GM18526 (cell line): ENCODE results near the gene ITGAD.

Source experiments
- POLR2A ChIP-seq: IDR thresholded peaks from 3 replicates; pipeline ENCODE4 v1.6.1; 2011; ENCODE audit not compliant: insufficient read length; ENCODE audit errors: extremely low read depth

The ITGAD gene

GRCh38 chr16:31410082-31410481, 16.9 kb downstream of the ITGAD start:
- TF ChIP-seq POLR2A = no peak

DNA sequence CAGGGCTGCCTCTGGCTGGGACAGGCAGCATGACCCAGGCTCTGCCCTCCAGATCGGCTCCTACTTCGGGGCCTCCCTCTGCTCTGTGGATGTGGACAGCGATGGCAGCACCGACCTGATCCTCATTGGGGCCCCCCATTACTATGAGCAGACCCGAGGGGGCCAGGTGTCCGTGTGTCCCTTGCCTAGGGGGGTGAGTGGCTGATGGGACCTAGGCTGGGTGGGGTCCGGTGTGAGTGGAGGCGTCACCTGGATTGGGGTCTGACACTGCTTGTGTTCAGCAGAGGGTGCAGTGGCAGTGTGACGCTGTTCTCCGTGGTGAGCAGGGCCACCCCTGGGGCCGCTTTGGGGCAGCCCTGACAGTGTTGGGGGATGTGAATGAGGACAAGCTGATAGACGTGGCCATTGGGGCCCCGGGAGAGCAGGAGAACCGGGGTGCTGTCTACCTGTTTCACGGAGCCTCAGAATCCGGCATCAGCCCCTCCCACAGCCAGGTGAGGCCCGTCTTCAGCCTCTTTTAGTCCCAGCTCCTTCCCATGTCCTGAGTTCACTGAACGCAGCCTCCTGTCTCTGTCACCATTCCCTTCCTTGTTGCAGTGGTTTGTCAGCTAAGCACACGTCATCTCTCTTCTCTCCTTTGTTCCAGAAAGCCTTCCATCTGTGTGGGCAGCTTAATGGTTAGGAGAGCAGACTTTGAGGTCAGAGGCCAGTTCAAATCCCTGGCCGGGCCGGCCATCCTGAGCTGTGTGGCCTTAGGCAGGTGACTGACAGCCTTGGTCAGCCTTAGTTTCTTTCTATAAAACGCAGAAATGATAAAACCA, 18.1 kb downstream of the ITGAD start:
- no peak for TF ChIP-seq POLR2A

- TF ChIP-seq POLR2A = no peak
Observed at GRCh38 chr16:31412750-31413149, 19.6 kb downstream of the ITGAD start.

- TF ChIP-seq POLR2A = no peak
Observed at GRCh38 chr16:31413381-31413780, 20.2 kb downstream of the ITGAD start.

DNA sequence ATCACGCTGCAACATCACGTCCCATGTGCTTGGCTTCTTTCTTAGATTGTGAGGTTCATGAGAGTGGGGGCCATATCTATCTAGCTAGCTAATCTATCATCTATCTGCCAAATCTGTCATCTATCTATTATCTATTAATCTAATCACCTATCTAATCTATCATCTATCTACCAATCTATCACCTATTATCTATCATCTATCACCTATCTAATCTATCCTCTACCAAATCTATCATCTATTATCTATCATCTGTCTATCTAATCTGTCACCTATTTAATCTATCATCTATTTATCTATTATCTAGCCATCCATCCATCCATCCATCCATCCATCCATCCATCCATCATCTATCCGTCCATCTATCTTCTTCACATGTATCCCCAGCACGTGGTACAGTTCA, 20.8 kb downstream of the ITGAD start:
- TF ChIP-seq POLR2A = no peak

DNA sequence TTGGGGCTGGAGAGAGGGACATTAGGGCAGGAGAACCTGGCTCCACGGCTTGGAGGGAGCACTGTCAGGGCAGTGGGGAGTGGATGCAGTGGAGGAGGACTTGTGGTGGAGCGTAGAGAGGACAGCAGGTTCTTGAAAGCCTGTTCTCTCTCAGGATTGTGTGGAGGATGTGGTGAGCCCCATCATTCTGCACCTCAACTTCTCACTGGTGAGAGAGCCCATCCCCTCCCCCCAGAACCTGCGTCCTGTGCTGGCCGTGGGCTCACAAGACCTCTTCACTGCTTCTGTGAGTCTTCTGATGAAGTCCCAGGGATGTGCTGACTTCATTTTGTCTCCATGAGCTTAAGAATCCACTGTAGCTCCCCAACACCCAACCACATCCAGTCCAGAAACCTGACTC, 21.6 kb downstream of the ITGAD start:
- no peak for TF ChIP-seq POLR2A

DNA sequence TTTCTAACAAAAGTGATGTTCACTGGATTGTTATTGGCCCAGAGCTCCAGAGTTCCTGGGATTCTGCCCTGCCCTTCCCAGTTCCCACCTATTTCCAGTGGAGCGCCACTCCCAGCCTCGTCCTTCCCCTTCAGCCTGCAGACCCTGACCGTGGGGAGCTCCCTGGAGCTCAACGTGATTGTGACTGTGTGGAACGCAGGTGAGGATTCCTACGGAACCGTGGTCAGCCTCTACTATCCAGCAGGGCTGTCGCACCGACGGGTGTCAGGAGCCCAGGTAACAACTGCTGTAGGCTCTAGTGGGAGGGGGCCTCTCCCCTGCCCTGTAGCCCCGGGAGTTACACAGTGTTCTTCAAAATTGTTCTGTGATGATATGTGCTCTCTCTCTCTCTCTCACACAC, 23.2 kb downstream of the ITGAD start:
- TF ChIP-seq POLR2A = no peak

DNA sequence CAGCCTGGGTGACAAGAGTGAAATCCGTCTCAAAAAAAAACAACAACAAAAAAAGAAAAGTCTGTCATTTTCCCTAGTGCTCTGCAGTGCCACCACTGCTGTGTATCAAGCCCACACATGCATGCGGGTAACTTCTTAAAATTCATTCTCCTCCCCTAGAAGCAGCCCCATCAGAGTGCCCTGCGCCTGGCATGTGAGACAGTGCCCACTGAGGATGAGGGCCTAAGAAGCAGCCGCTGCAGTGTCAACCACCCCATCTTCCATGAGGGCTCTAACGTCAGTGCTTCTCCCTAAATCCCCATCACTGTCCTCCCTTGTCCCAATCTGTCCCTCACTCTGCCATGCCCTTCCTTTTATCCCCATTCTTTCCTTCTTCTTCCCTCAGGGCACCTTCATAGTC, 24.8 kb downstream of the ITGAD start:
- TF ChIP-seq POLR2A = no peak

GRCh38 chr16:31420037-31420436, 26.9 kb downstream of the ITGAD start:
- no peak for TF ChIP-seq POLR2A

GRCh38 chr16:31421587-31421986, 28.5 kb downstream of the ITGAD start:
- TF ChIP-seq POLR2A = no peak

- TF ChIP-seq POLR2A = no peak
Observed at GRCh38 chr16:31423241-31423640, 30.1 kb downstream of the ITGAD start.

- TF ChIP-seq POLR2A = no peak
Observed at GRCh38 chr16:31423801-31424200, 30.7 kb downstream of the ITGAD start.

DNA sequence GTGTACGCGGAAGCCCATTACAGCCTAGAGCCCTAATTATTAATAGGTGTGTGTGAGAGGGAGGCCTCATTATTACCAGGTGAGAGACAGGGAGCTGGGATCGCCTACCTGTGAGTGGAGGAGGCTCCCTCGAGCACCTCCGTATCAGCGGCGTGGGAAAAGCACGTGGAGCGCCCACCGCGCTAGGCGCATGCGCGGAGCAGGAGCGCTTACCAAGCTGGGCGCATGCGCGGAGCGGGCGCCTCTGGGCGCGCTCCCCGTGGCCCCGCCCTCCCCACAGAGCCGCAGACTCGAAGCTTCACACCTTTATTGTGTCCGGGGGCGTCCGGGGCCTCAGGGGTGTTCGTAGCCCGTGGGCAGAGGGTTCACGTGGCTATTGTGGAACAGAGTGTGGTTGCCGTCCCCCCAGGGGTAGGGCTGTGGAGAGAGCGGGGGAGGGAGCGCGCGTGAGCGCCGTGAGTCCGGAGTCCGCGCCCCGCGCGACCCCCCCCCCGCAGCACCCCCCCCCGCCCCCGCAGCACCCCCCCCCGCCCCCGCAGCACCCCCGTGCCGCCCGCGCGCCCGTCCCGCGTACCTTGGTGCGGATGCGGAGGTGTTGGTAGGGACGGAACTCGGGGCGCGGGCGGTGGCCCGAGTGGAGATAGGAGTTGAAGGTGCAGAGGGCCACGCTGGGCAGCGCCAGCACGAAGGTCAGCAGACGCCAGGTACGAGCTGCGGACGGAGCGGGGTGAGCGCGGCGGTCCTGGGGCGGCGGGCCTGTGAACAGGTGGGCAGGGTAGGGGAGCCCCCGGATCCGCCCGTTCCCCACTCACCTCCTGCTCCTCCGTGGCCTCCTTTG, 34.5 kb downstream of the ITGAD start:
- no peak for TF ChIP-seq POLR2A

GRCh38 chr16:31428279-31428597, 35.1 kb downstream of the ITGAD start, which contains the start of gene COX6A2:
Gene COX6A2, minus strand, starts transcription at chr16:31428360. Its CDS starts 35 bp downstream, at chr16:31428325.
- TF ChIP-seq POLR2A = no peak

- no peak for TF ChIP-seq POLR2A
Observed at GRCh38 chr16:31428638-31429247, 35.6 kb downstream of the ITGAD start.

DNA sequence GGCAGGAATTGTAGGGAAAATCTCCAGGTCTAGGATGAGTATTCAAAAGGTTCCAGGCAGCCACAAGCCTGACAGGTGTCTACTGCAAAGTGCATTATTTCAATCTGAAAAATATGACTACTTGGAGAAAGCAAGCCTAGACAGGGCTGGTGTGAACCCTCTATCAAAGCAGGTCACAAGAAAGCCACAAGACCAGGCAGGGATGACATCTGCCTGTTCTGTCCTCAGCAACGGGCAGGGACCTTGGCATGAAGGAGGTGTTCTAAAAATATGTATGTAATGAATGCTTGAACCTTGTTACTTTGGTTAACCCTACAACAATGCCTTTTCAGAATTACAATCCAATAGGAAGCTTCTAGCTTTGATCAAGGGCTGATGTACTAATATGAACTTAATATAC, 36.2 kb downstream of the ITGAD start:
- TF ChIP-seq POLR2A = no peak

GRCh38 chr16:31429796-31430195, 36.7 kb downstream of the ITGAD start:
- TF ChIP-seq POLR2A = no peak
